RWPE1 (cell line): ENCODE measurements around the gene MICU2.
A peak's percentile ranks its signal among the peaks of the same experiment; 100 is the strongest.

Experiments
- CTCF ChIA-PET: fragments of 350-600 bp; sonication (Branson Sonifier 250); formaldehyde crosslinking; extraction: SDS; loops from one replicate; lab custom pipeline; 2021; lab: Yijun Ruan, JAX
- POLR2A ChIA-PET: fragments of 400-600 bp; formaldehyde crosslinking; extraction: SDS; loops from one replicate; lab custom pipeline; 2020; ENCODE audit warnings: antibody characterized with exemption; ENCODE audit not compliant: low non-redundant PET; lab: Yijun Ruan, JAX
- DNase-seq: peaks from one replicate; pipeline ENCODE4 v3.0.0; 2012; ENCODE audit warnings: low spot score
- H3K27ac ChIP-seq: fragments of 450-650 bp; 2 replicates; pipeline ENCODE4 v1.5.1; 2017
- CTCF ChIP-seq: fragments of 450-650 bp; conservative IDR thresholded peaks from 2 replicates; pipeline ENCODE4 v1.5.1; 2017; ENCODE audit warnings: low read depth, mild to moderate bottlenecking

The MICU2 gene

DNA sequence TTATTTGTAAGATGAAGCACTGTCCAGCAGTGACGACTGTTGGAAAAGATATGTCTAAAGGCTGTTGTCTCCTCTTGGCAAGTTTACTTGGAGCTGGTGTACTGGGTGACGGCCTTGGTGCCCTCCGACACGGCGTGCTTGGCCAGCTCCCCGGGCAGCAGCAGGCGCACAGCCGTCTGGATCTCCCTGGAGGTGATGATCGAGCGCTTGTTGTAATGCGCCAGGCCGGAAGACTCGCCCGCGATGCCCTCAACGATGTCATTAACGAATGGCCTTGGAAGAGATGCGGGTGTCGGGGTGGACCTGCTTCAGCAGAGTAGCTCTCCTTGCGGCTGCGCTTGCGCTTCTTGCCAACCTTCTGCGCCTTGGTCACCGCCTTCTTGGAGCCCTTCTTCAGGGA is 120.2 kb downstream of the MICU2 start:
- TF ChIP-seq CTCF, result no peak
- POLR2A ChIA-PET, result no interaction called here
- no peak for DNase-seq
- no peak overlapping the region for H3K27ac ChIP-seq
- CTCF ChIA-PET, result no interaction called here

- H3K27ac ChIP-seq, result no peak overlapping the region
- ChIA-PET CTCF (no interaction called here), POLR2A (no interaction called here)
- no peak for DNase-seq
- TF ChIP-seq CTCF, result no peak
These were observed 122.6 kb downstream of the MICU2 start for GRCh38 chr13:21481359-21481758.

DNA sequence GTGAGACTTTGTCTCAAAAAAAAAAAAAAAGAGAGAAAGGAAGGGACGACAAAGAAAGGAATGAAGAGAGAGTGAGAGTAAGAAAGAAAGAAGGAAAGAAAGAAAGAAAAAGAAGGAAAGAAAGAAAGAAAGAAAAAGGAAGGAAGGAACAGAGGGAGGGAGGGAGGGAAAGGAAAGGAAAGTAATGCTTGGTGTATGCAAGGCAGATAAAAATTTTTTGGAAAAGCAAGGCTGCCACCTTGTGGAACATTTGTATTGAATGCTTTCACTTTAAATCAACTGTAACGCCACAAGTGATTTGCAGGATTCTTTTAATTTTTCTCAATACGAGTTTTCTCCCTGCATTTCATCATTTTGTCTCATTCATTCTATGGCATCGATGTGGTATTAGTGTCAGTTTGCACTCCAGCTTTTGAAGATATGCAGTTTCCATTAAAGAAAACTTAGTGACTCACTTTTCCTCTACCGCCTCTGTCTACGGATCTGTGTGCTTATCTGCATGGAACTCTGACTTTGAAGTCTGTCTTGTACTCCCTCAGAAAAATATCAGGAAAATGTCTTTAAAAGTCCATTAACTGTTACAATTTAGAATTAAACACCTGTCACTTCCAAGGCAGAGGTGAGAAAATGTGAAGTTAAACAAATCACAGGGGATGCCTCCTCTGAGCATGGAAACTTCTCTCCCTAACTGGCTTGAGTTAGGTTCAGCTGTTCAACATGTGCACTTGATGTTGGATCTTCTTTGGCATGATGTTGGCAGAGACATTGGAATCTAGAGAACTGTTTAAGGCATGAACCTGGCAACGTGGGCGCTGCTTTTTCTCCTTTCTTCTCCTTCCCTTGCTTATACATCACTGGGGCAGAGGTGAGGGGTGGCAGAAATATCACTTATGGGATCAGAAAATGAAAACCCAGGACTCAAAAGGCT is 124.8 kb downstream of the MICU2 start:
- peak; percentile 68 for TF ChIP-seq CTCF
- H3K27ac ChIP-seq, result no peak overlapping the region
- ChIA-PET CTCF (interaction anchor here (0.6 to 0.7 kb wide), 2 partner anchors 12 to 368 kb away, joined by 4 to 5 read pairs; no protein-coding TSS in a partner anchor), POLR2A (no interaction called here)
- peak; percentile 38 for DNase-seq

GRCh38 chr13:21476893-21477472 is 127.0 kb downstream of the MICU2 start:
- DNase-seq, result peak; percentile 52
- ChIA-PET POLR2A (no interaction called here), CTCF (interaction anchor here (0.5 to 1.4 kb wide), 17 partner anchors 9 to 1322 kb away, joined by 3 to 4 read pairs (median 3); no protein-coding TSS in a partner anchor)
- no peak overlapping the region; the same call in 1 of the 2 replicates for H3K27ac ChIP-seq
- TF ChIP-seq CTCF, result peak; percentile 96

DNA sequence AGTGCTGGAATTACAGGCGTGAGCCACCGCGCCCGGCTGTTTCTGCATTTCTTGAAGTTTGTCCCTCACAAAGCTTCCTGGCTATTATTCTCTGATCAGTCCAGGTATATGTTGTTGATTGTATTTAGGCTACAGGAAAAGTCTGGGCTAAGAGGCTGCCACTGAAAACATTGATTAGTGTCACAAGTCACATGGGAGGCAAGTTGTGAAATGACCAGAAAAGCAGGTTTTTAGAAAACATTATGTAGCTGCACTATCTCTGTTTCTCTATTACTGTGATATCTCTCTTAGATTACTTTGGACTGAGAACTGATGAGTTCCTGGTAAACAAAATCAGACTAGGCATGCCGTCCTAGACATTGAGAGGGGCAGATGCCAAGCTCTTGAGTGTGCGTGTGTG is 128.9 kb downstream of the MICU2 start:
- POLR2A ChIA-PET, result no interaction called here
- TF ChIP-seq CTCF, result no peak
- CTCF ChIA-PET, result interaction anchor here (0.6 kb wide), 1 partner anchor 180 kb away, joined by 3 read pairs; no protein-coding TSS in a partner anchor
- no peak overlapping the region for H3K27ac ChIP-seq
- DNase-seq, result no peak

- no peak overlapping the region for H3K27ac ChIP-seq
- POLR2A ChIA-PET, result no interaction called here
- no peak for TF ChIP-seq CTCF
- CTCF ChIA-PET, result no interaction called here
- no peak for DNase-seq
These were observed 133.2 kb downstream of the MICU2 start for GRCh38 chr13:21470785-21471184.
